IMR-90 (cell line): ENCODE measurements around the gene TENM4. TPM values are rescaled to one million over a fixed set of nuclear protein-coding genes. Genes with fewer than 3 reads are reported as not detected.

Source experiments
- ATAC-seq: fragments of 200-7000 bp; cut with Tn5 transposase; 2 replicates; pipeline ENCODE4 v1.9.1; 2020; ENCODE audit warnings: low read depth, mild to moderate bottlenecking, moderate library complexity
- BruUV-seq: library from RNA; stranded (reverse); fragments of 400-500 nt; replicated peaks from 2 replicates; lab custom pipeline; 2021; lab: Mats Ljungman, UMichigan
- CTCF ChIA-PET: fragments of 300-600 bp; formaldehyde crosslinking; extraction: SDS; loops from one replicate; lab custom pipeline; 2021; ENCODE audit warnings: antibody characterized with exemption; lab: Yijun Ruan, JAX
- POLR2A ChIA-PET: fragments of 300-600 bp; sonication (Branson Sonifier 250); formaldehyde crosslinking; loops from one replicate; lab custom pipeline; 2022; ENCODE audit warnings: antibody characterized with exemption; ENCODE audit not compliant: unreplicated experiment; lab: Charles Lee
- DNase-seq: peaks from one replicate; pipeline ENCODE4 v3.0.0; 2013
- H2AFZ ChIP-seq: replicated peaks from 2 replicates; pipeline ENCODE3; 2013; ENCODE audit warnings: low read length, mild to moderate bottlenecking; ENCODE audit not compliant: poor library complexity
- H2AK5ac ChIP-seq: 2 replicates; pipeline ENCODE4 v1.6.1; 2013; ENCODE audit warnings: low read depth, low read length, inconsistent platforms
- H2AK9ac ChIP-seq: replicated peaks from 2 replicates; pipeline ENCODE3; 2013; ENCODE audit warnings: mild to moderate bottlenecking, low read depth, low read length, moderate library complexity; ENCODE audit not compliant: poor library complexity
- H2BK120ac ChIP-seq: 2 replicates; pipeline ENCODE4 v1.6.1; 2013; ENCODE audit warnings: low read depth, low read length, inconsistent platforms
- H2BK15ac ChIP-seq: 3 replicates; pipeline ENCODE4 v1.6.1; 2013; ENCODE audit warnings: low read depth, low read length, inconsistent platforms
- H2BK20ac ChIP-seq: 2 replicates; pipeline ENCODE4 v1.6.1; 2013; ENCODE audit warnings: low read depth, mild to moderate bottlenecking, inconsistent platforms, low read length, moderate library complexity
- H2BK5ac ChIP-seq: 2 replicates; pipeline ENCODE4 v1.6.1; 2013; ENCODE audit warnings: mild to moderate bottlenecking, low read depth, low read length, inconsistent platforms; ENCODE audit not compliant: poor library complexity, severe bottlenecking
- H3K14ac ChIP-seq: replicated peaks from 2 replicates; pipeline ENCODE4 v1.6.1; 2013; ENCODE audit warnings: low read depth, low read length, inconsistent platforms
- H3K18ac ChIP-seq: 2 replicates; pipeline ENCODE4 v1.6.1; 2013; ENCODE audit warnings: low read depth, low read length, control low read depth
- H3K23ac ChIP-seq: 2 replicates; pipeline ENCODE4 v1.6.1; 2013; ENCODE audit warnings: low read depth, low read length, inconsistent platforms
- H3K27ac ChIP-seq: 2 replicates; pipeline ENCODE4 v1.5.1; 2013; ENCODE audit warnings: mild to moderate bottlenecking, control low read depth, low read length; ENCODE audit not compliant: insufficient read depth
- H3K27me3 ChIP-seq: 2 replicates; pipeline ENCODE4 v1.6.1; 2013; ENCODE audit warnings: low read length; ENCODE audit not compliant: control insufficient read depth, insufficient read depth
- H3K36me3 ChIP-seq: 2 replicates; pipeline ENCODE4 v1.6.1; 2013; ENCODE audit warnings: low read length, mixed read lengths; ENCODE audit not compliant: control insufficient read depth, insufficient read depth
- H3K4ac ChIP-seq: 2 replicates; pipeline ENCODE4 v1.6.1; 2013; ENCODE audit warnings: low read depth, low read length, inconsistent platforms
- H3K4me1 ChIP-seq: 2 replicates; pipeline ENCODE4 v1.6.1; 2013; ENCODE audit warnings: low read length, mixed read lengths; ENCODE audit not compliant: control insufficient read depth, insufficient read depth
- H3K4me2 ChIP-seq: 2 replicates; pipeline ENCODE4 v1.6.1; 2013; ENCODE audit warnings: low read depth, mild to moderate bottlenecking, control low read depth, low read length, moderate library complexity
- H3K4me3 ChIP-seq: 2 replicates; pipeline ENCODE4 v1.5.1; 2013; ENCODE audit warnings: low read depth, mild to moderate bottlenecking, control low read depth, low read length, moderate library complexity; ENCODE audit not compliant: insufficient read depth
- H3K56ac ChIP-seq: 2 replicates; pipeline ENCODE4 v1.6.1; 2013; ENCODE audit warnings: low read length, inconsistent platforms; ENCODE audit not compliant: insufficient read depth; ENCODE audit errors: extremely low read depth
- H3K79me1 ChIP-seq, 2 experiments: 2 replicates each; pipeline ENCODE4 v1.6.1; 2013; ENCODE audit warnings: low read length in 2 of 2, inconsistent platforms in 1 of 2, low read depth in 1 of 2
- H3K9ac ChIP-seq: 2 replicates; pipeline ENCODE4 v1.6.1; 2013; ENCODE audit warnings: low read depth, low read length, control low read depth
- H3K9me1 ChIP-seq: 2 replicates; pipeline ENCODE4 v1.6.1; 2013; ENCODE audit warnings: low read length, inconsistent platforms; ENCODE audit not compliant: insufficient read depth
- H3K9me3 ChIP-seq: 2 replicates; pipeline ENCODE4 v1.6.1; 2013; ENCODE audit warnings: low read length; ENCODE audit not compliant: control insufficient read depth, insufficient read depth
- H4K20me1 ChIP-seq: 2 replicates; pipeline ENCODE4 v1.6.1; 2013; ENCODE audit warnings: low read length, inconsistent platforms; ENCODE audit not compliant: insufficient read depth
- H4K5ac ChIP-seq: 2 replicates; pipeline ENCODE4 v1.6.1; 2013; ENCODE audit warnings: mild to moderate bottlenecking, low read depth, low read length, control low read depth
- H4K8ac ChIP-seq, 2 experiments: 2 replicates each; pipeline ENCODE4 v1.6.1; 2013; ENCODE audit warnings: low read depth in 2 of 2, low read length in 2 of 2, control low read depth in 1 of 2, inconsistent platforms in 1 of 2
- H4K91ac ChIP-seq: 2 replicates; pipeline ENCODE4 v1.6.1; 2013; ENCODE audit warnings: low read depth, low read length, inconsistent platforms; ENCODE audit not compliant: insufficient read depth
- BHLHE40 ChIP-seq: fragments of 150-350 bp; IDR thresholded peaks from 2 replicates; pipeline ENCODE4 v1.6.1; 2016; ENCODE audit warnings: mild to moderate bottlenecking, low read depth, low read length
- CEBPB ChIP-seq: IDR thresholded peaks from 2 replicates; pipeline ENCODE4 v1.6.1; 2012; ENCODE audit warnings: low read depth, low read length, improper control_type of control experiment
- CHD1 ChIP-seq: IDR thresholded peaks from 2 replicates; pipeline ENCODE4 v1.6.1; 2012; ENCODE audit warnings: low read depth, low read length, improper control_type of control experiment
- CTCF ChIP-seq: conservative IDR thresholded peaks from 2 replicates; pipeline ENCODE4 v1.5.1; 2012; ENCODE audit warnings: mild to moderate bottlenecking, low read depth, low read length, improper control_type of control experiment
- ELK1 ChIP-seq: fragments of 150-350 bp; IDR thresholded peaks from 2 replicates; pipeline ENCODE4 v1.6.1; 2016; ENCODE audit warnings: low read depth, mild to moderate bottlenecking, low read length, moderate library complexity, borderline replicate concordance
- FOS ChIP-seq: fragments of 150-350 bp; IDR thresholded peaks from 2 replicates; pipeline ENCODE4 v1.6.1; 2016; ENCODE audit warnings: low read depth, low read length
- MAFK ChIP-seq: IDR thresholded peaks from 2 replicates; pipeline ENCODE4 v1.6.1; 2012; ENCODE audit warnings: low read depth, low read length, improper control_type of control experiment
- MAZ ChIP-seq: IDR thresholded peaks from 2 replicates; pipeline ENCODE4 v1.6.1; 2012; ENCODE audit warnings: low read depth, mild to moderate bottlenecking, low read length, improper control_type of control experiment, moderate library complexity, borderline replicate concordance
- MXI1 ChIP-seq: IDR thresholded peaks from 2 replicates; pipeline ENCODE4 v1.6.1; 2012; ENCODE audit warnings: low read depth, mild to moderate bottlenecking, low read length, moderate library complexity, borderline replicate concordance
- NFE2L2 ChIP-seq: fragments of 150-350 bp; IDR thresholded peaks from 2 replicates; pipeline ENCODE4 v1.6.1; 2016; ENCODE audit warnings: low read depth, mild to moderate bottlenecking, low read length
- POLR2A ChIP-seq: IDR thresholded peaks from 2 replicates; pipeline ENCODE4 v1.6.1; 2012; ENCODE audit warnings: mild to moderate bottlenecking, low read depth, low read length
- RAD21 ChIP-seq: IDR thresholded peaks from 2 replicates; pipeline ENCODE4 v1.6.1; 2012; ENCODE audit warnings: low read length, improper control_type of control experiment
- RCOR1 ChIP-seq: IDR thresholded peaks from 2 replicates; pipeline ENCODE4 v1.6.1; 2012; ENCODE audit warnings: mild to moderate bottlenecking, low read length, improper control_type of control experiment; ENCODE audit not compliant: insufficient replicate concordance
- RFX5 ChIP-seq: IDR thresholded peaks from 2 replicates; pipeline ENCODE4 v1.8.0; 2012; ENCODE audit warnings: low read depth, mild to moderate bottlenecking, low read length, moderate library complexity
- SMC3 ChIP-seq: fragments of 150-350 bp; IDR thresholded peaks from 2 replicates; pipeline ENCODE4 v1.6.1; 2016; ENCODE audit warnings: low read depth, mild to moderate bottlenecking, antibody characterized with exemption, low read length, moderate library complexity
- WGBS, 2 experiments: methylation state at CpG; one replicate each; pipeline versions ENCODE4 v1.1.5 to v1.1.7; 2013; ENCODE audit warnings: missing lambda C conversion rate in 2 of 2; ENCODE audit not compliant: insufficient read length in 1 of 2; ENCODE audit errors: extremely low coverage in 2 of 2; 5-methylcytosine and 5-hydroxymethylcytosine counted together
- dilution Hi-C: fragments of 300-500 bp; cut with HindIII; formaldehyde crosslinking; loops from one replicate; pipeline ENCODE4 v1.14.3; 2018; ENCODE audit warnings: low sequenced_read_pairs; ENCODE audit not compliant: unreplicated experiment
- in situ Hi-C: fragments of 300-500 bp; cut with MboI; formaldehyde crosslinking; loops from 3 replicates; pipeline ENCODE4 v1.14.3; 2019; ENCODE audit warnings: low sequenced_read_pairs, inconsistent platforms, mixed read lengths
- intact Hi-C: fragments of 100-400 bp; cut with micrococcal nuclease; formaldehyde crosslinking; loops from 2 replicates; pipeline ENCODE4 v1.10.0; 2022
- polyA plus RNA-seq, 3 experiments: library from polyadenylated mRNA; depleted of rRNA; stranded (reverse); fragments of >200 nt; gene quantifications; 2 replicates each; pipeline ENCODE4 v1.2.3, GENCODE V29; 2012; ENCODE audit warnings: low replicate concordance in 1 of 3
- total RNA-seq: library from RNA; depleted of rRNA; stranded (reverse); fragments of >200 nt; gene quantifications from 2 replicates; pipeline ENCODE4 v1.2.3, GENCODE V29; 2012

TENM4 gene
- total and polyA plus RNA-seq, 2 of the 4 experiments (the other 2 are of a cell fraction) = 7.4 to 9.0 TPM

GRCh38 chr11:78715639-78716311 is 725.1 kb downstream of the TENM4 start (continued):
- TF ChIP-seq CTCF = peak; percentile 81

DNA sequence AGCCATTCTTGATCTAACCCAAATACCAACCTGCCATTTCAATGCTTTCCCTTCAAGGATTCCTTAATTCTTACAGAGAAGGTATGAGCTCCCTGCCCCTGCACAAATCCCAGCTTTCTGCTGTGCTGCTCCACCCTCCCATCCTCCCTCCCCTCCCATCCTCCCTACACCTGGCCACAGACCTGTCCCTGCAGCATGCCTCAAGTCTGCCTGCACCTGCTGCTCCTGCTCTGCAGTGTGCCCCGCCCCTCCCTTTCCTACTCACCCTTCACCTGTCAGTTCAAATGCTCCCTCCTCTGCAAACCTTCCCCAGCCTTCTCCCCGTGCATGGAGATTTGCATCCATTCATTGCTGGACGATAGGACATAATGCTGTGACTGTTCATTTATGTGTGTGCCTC is 726.3 kb downstream of the TENM4 start:
- Histone ChIP-seq H3K56ac (no peak overlapping the region), H3K18ac (no peak overlapping the region), H3K36me3 (no peaks in the 10 kb centered on the region), H2AK5ac (no peak overlapping the region), H3K9me1 (peaks cover 3% of the 10 kb centered on the region; the same call in 1 of the 2 replicates), H4K5ac (no peak overlapping the region), H2BK120ac (no peak overlapping the region), H3K4me2 (no peak overlapping the region), H3K23ac (no peak overlapping the region), H3K27me3 (no peaks in the 10 kb centered on the region), H3K79me1 (no peaks in the 10 kb centered on the region), H3K14ac (no peak overlapping the region), H3K4me1 (peaks cover 4% of the 10 kb centered on the region; the same call in 1 of the 2 replicates), H3K4ac (no peak overlapping the region), H3K4me3 (no peak overlapping the region), H2BK15ac (no peak overlapping the region), H2AFZ (no peak overlapping the region), H4K8ac (no peak overlapping the region), H2AK9ac (no peak overlapping the region), H3K9ac (no peak overlapping the region), H2BK20ac (no peak overlapping the region), H4K91ac (no peak overlapping the region), H3K9me3 (no peaks in the 10 kb centered on the region), H3K27ac (no peak overlapping the region), H4K20me1 (no peaks in the 10 kb centered on the region), H2BK5ac (no peak overlapping the region)
- DNase-seq (no peak), ATAC-seq (no peak)
- CTCF ChIA-PET = interaction anchor here (0.5 to 1.9 kb wide), 5 partner anchors 22 to 84 kb away, joined by 3 to 10 read pairs (median 4); no protein-coding TSS in a partner anchor
- POLR2A ChIA-PET = no interaction called here
- intact Hi-C loops (no loop called here), in situ Hi-C loops (no loop called here), dilution Hi-C loops (no loop called here)
- WGBS, 2 experiments = no CpG with 5 or more reads among the region's 3 CpGs
- TF ChIP-seq SMC3 (no peak), RFX5 (no peak), FOS (no peak), RAD21 (no peak), MXI1 (no peak), ELK1 (no peak), MAZ (no peak), NFE2L2 (no peak), POLR2A (no peak), CHD1 (no peak), MAFK (no peak), BHLHE40 (no peak), RCOR1 (no peak), CEBPB (no peak)
- no TSS peak for BruUV-seq
